Testis (tissue), 2 donors: Measurements from ENCODE around the gene TET1.

Experiments used
- CTCF ChIP-seq, 3 experiments: fragments of 450-650 bp in 2 of 3; fragments of 200-600 bp in 1 of 3; sonication (generic) in 1 of 3; IDR thresholded peaks; one replicate each; pipeline ENCODE4 v1.5.1; 2016 to 2019; ENCODE audit warnings: antibody characterized with exemption in 3 of 3, mild to moderate bottlenecking in 2 of 3, moderate library complexity in 1 of 3
- POLR2A ChIP-seq: fragments of 450-650 bp; IDR thresholded peaks from one replicate; pipeline ENCODE4 v1.6.1; 2017; ENCODE audit warnings: antibody characterized with exemption, mild to moderate bottlenecking, moderate library complexity

GRCh38 chr10:68560943-68561864, 1.1 kb downstream of the TET1 start:
- TF ChIP-seq POLR2A (no peak), CTCF (IDR thresholded peaks at IDR 0.05) (no peak)
